Stimulated activated CD4-positive, alpha-beta T cell treated with anti-CD3 and anti-CD28 coated beads, Interleukin-12 subunit alpha, Interleukin-12 subunit beta, amount 100 ng/mL, for 24 hours (primary cell): ENCODE measurements around the gene OR4K5.
"Not testable (repeated sequence)": the region's sequence is repeated elsewhere in the genome, so short reads cannot be mapped to it uniquely, and the experiment has no call there.

Experiments
- DNase-seq, 2 experiments: peaks; one replicate each; pipeline ENCODE4 v3.0.0-alpha.2; 2020; ENCODE audit warnings: low read depth in 2 of 2

OR4K5 gene, protein sequence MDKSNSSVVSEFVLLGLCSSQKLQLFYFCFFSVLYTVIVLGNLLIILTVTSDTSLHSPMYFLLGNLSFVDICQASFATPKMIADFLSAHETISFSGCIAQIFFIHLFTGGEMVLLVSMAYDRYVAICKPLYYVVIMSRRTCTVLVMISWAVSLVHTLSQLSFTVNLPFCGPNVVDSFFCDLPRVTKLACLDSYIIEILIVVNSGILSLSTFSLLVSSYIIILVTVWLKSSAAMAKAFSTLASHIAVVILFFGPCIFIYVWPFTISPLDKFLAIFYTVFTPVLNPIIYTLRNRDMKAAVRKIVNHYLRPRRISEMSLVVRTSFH

DNA sequence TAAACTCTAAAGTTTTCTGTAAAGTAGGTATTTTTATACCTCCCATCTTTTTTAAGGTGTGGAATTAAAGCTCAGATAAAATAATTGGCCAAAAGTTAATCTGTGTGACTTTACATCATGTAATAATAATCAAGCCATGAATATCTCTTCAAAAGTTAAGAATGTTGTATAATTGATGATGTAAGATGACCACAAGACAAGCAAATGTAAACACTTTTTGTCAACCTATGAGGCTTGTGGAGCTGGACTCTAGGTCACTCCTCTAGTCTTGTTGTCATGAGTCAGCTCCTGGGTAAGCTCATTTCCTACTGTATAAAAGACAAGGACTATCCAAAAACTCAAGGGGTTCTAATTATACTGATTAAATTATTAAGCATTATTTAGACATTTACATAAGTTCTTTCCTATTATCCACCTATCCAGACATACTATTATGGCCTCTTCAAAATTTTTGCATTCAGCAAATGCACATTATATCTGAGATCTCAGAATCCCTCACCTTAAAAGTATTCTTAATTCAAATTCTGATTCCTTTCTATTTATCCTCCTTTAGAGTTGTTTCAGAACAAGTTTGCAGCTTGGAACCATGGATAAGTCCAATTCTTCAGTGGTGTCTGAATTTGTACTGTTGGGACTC, at the start of gene OR4K5:
Gene OR4K5 (plus strand): TSS at position 587 of the 637 bp plus-strand sequence. CDS start 0 bp downstream, at position 587.
- no peak for DNase-seq

DNA sequence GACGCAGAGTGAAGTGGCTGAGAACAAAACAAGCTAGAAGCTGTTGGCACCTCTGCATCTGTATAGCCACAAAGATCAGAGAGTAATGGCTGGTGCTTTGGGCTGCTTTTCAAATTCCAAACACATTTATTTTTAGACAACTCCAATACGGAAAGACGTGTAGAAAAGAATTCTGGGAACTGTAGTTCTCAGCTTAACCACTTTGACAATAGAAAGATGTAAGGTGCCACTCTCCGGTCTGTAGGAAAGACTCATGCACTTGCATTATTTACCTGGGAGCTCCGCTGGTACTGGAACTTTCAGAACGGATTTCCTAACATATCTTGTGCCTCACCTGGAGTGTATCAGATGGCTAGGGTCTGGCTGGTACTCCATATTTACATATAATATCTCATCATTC, 47.2 kb upstream of the OR4K5 start:
- no peak for DNase-seq

DNA sequence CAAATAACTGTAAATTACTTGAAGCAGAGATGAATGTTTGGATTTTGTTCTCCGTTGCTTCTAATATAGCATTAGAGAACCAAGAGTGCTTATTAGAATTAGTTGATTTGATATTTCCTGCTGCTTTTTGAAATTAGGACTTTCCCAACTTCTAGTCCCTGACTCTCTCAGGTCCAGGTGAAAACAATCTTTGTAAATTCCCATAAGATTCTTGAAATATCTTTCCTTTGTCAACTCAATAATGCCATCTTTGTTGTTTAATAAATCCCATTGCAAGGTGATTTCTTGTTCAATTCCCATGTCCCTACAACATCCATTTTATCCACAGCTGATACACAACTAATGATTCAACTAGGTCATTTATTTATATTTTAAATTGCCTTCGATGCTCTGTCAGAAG, 45.6 kb upstream of the OR4K5 start, which contains the start of gene OR4K2:
Gene OR4K2 (plus strand): TSS at position 301 of the 400 bp plus-strand sequence. CDS start 1,126 bp downstream, outside the sequence.
- no peak for DNase-seq

DNA sequence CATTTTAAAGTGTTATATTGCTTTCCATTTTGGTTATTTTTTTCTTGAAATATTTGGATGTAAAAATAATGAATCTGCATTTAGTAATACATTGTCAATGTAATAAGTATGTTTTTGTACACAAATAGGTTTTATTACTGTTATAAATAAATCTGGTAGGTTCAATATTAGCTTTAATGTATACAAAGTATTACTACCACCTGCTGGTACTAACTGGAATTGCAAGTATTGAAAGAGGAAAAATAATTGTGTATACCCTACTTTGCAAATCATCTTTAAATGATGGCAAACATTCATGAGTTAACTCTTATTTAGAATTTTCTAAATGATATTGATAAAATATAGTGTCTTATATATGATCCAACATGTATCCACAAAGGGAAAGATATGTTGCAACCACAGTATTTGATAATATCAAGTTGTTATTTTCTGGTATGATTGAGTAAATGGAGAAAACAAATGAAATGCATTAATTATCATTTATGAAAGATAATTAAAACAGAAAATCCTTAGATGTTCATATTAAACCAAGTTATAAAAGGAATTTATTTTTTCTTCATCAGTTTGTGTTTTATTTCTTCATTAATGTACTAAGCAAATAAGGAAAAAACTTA, 42.3 kb upstream of the OR4K5 start:
- no peak for DNase-seq

DNA sequence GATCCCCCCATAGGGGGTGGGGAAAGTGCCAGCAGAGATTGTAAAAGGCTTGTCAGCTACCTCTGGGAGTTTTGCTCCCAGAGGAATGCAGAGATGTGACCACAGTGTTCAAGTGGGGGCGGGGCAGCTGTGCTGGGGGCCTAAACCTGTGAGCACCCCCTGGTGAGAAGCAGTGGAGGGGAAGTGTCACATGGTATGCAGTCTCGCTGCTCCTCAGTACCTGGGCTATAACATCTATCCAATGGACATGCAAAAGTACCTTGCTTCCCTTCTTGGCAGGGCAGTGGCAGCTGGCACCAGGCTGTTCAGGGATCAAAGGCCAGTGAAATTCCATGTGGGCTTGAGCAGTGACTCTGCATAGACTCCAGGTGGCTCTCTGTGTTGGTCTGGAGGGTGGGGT, 25.1 kb upstream of the OR4K5 start:
- DNase-seq: no peak

DNA sequence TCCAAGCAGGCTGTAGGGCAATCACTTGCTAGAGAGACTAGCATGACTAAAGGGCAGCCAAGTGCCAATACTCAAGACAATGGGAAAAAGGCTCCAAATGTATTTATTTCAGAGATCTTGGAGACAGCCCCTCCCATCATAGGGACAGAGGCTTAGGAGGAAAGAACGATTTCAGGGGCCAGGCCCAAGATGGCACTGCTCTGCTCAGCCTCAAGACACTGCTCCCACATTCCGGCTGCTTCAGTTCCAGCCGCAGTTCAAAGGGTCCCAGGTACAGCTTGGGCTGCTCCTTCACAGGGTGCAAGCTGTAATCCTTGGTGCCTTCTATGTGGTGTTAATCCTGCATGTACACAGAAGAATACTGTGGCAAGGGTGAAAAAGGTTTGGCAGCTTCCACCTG, 19.4 kb upstream of the OR4K5 start:
- no peak for DNase-seq

DNA sequence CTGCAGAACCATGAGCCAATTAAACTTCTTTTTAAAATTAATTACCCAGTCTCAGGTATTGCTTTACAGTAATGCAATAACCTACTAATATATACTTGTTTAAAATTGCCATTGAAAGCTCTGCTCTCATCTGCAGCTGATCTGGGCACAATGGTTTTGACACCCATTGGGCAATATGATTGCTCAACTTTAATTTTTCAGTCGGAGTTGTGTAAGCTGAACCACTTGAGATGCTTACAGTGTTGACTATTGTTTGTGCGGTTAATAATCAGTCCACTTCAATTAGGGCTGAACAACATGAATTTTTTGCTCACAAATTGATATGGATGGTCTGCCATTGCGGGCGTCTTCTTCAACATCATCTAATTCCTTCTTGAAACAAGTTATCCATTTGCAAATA, 18.0 kb upstream of the OR4K5 start:
- DNase-seq: no peak

DNA sequence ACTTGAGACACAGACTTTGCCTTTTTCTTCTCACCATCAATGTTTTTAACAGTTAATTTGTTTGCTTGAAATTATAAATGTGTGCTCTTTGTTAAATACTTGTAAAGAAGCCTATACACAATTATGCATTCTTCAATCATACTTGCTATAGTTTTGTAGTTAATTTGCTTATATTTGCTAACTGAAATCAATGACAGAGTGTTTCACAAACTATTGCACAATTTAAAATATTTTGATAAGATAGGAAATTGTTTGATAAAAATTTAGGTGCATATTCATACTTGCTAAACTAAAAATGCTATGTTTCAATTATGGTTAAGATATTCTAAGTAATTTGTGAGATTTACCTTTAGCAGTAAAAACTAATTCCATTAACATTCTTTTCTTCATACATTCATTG, 13.7 kb upstream of the OR4K5 start:
- no peak for DNase-seq

DNA sequence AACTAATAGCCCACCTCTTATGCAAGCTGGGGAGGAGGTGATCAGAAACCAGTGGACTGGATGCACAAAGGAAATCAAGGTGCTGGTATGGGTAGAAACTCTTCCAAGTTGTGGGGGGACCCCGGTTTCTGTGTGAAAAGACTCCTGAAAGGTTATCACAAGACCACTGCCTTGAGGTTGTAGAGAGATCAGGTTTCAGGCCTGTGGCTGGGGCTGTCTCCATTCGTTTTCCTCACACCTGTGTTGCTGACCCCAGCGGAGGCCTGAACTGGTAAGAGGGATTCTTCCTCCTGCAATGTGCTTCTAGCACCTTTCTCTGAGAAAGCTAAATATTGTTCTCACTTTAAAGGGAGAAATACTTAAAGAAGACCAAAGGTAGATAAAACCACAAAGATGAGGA, 9.3 kb upstream of the OR4K5 start:
- no peak for DNase-seq

DNA sequence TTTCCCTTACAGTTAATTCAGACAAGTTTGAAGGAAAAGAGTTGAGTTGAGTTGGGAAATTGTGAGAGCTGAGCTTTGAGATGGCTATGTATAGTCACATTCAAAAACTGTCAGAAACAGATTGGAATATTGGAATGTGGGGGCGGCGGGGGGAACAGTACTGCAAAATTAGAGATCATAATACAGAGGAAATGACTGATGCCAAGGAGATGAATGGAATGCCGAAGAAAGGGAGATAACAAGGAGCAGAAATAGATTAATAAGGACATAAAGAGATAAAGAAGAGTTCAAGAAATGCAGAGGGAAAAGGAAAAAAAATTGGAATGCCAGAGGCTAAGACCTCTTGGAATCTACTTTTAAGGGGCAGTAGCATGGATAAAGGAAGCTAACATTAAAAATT, 3.2 kb upstream of the OR4K5 start:
- no peak for DNase-seq

DNA sequence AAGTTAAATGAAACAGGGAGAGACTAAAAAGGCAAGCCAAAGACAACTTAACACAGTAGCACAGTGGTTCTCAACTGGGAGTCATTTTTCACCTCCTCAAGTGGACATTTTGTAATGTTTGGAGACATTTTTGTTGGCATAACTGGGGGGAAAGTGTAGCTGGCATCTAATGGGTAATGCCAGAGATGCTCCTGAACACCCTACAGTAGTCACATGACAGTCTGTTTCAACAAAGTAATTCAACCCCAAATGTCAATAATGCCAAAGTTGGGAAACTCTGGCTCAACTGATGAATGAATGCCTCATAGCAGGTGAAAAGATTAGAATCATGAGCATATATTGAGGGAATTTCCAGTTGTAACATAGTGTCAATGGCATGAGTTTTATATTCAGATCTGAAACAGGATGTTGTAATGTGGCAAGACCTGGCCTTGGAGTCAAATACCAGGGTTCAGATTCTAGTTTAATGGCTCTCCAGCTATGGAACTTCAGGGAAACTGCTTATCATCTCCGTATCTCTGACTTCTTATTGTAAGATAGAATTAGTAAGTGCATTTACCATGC, 2.4 kb upstream of the OR4K5 start:
- DNase-seq: no peak

DNA sequence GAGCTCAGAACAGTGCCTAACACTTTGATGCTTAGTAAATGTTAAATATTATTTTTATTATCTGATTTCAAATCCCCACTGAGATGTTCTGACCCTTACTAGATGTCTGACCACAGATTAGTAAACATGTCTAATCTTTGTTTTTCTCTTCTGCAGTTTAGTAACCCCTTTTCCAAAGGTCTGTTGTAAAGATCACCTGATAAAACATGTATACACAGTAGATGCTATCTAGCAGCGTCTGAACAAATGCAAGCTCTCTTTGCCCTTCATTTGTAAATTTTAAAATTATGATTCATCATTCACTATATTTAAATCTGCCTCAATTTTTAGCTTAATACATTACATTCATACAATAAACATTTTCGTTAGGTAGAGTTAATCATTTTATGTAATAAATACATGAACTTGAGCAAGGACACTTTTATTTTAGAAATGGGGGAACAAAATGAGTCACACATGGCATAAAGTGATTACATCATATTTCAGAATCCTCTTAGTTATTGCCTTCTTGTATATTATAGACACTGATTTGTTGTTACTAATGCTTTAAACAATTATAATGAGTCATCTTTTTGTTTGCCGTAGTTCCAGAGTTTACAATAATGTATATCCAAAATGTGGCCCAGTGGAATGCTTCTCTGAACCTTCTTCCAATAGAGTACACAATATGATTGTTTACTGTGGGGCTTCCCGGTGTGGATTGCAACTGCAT, 1.7 kb upstream of the OR4K5 start:
- no peak for DNase-seq

DNA sequence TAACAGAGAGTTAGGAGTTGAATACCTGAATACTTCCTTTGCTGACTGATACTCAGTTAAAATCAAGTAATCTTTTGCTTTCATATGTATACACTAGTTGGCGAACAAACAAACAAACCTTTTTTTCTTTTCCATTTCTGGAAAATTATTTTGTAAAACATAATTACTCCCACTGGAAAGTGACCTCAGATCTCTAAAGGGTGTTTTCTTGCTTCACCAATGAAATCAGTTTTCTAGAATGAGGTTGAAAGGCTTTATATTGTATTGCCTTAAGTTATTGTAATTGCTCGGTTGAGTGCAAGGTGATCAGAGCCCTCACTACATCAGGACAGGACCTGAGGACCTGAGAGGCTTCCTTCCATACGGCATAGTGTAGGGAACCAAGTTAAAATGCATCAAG, 10.2 kb downstream of the OR4K5 start, which contains the start of gene OR4K1:
Gene OR4K1 (plus strand): TSS at position 301 of the 400 bp plus-strand sequence. CDS start 4,750 bp downstream, outside the sequence.
- no peak for DNase-seq

DNA sequence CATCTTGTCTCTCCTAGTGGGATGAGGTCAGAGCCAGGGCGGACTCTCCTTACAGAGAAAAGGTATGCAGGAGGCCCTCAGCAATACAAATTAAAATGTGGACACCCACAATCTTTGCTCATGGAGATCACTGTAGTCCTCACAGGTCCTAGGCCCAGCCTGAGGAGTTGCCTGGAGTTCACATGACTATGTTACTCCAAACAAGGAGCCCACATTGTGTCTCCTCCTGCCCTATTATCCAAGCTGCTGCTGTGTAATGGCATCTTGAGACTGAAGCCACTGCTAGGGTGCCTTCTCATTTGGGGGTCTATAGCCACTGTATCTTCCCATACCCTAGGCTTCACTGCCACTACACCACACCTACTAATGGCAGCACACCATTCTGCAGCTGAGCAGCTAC, 21.3 kb downstream of the OR4K5 start:
- no peak for DNase-seq

DNA sequence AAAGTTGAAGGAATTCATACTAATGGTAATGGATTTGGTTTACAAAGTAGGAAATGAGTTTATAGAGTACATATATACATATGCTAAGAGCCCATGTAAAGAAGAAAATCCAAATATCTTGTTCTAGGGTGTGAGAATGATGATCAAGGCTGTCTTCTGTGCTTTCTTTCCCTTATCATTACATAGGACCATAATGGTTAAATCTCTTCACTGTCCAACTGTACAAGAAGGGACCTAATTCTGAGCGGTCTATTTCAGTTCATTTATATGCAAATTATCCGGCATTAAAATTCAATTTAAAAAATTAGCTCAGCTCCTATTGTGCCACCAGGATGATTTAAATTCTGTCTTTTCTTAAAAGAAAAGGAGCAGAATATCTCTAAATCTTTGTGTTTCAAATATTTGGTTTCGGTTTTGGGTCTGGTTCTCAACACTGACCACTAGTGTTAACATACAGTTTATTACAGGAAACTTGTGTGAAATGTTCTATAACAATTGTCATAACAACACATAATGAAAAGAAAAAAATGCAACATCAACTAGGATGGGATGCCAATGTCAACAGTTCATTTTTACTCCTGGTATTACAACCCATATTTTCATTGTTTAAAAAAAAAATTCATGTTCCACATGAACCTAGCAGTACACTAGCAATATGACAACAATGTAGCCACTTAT, 27.1 kb downstream of the OR4K5 start:
- DNase-seq: no peak

DNA sequence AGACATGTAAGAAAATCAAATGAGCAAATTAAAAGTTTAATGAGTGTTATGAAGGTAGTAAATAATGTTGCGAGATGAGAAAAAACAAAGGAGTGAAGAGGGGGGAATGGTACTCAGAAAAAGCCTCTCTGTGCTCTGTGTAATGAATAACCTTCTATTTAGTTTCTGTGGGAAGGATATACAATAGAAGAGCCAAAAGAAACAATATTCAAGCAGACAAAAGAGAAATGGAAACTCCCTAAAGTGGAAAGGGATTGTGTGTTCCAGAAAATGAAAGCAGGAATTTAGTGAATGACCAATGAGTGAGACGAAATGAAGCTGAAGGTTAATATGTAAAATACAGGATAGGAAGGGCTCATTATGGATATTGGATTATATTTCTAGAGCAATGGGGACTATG, 28.8 kb downstream of the OR4K5 start:
- DNase-seq: no peak

DNA sequence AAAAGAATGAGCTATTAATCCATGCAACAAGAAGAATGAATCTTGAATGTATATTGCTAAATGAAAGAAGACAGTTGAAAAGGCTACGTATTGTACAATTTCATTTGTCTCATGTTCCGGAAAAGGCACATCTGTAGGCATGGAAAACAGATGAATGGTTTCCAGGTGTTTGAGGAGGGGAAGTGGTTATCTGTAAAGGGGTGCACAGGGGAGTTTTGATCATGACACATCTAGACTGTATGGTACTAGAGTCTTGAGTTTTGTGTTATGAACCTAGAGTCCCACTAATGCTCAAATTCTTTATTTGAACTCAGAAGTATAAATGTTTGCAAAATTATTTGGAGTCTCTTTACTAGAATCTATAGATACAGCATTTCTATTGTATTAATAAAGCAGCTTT, 49.3 kb downstream of the OR4K5 start:
- DNase-seq: not testable (repeated sequence)
